H1 (cell line): Measurements from ENCODE around the gene TBC1D9B. TPM values are rescaled to one million over a fixed set of nuclear protein-coding genes. Genes with fewer than 3 reads are reported as not detected.

Experiments used
- CHD1 ChIP-seq: IDR thresholded peaks from 2 replicates; pipeline ENCODE4 v1.6.1; 2012; ENCODE audit warnings: low read depth, low read length, improper control_type of control experiment
- CTBP2 ChIP-seq: IDR thresholded peaks from 2 replicates; pipeline ENCODE4 v1.7.0; 2011; ENCODE audit warnings: borderline replicate concordance, mild to moderate bottlenecking, moderate library complexity, mixed read lengths, low read length; ENCODE audit not compliant: insufficient read depth, insufficient read length
- EGR1 ChIP-seq: IDR thresholded peaks from 2 replicates; pipeline ENCODE4 v1.6.1; 2011; ENCODE audit warnings: low read depth, low read length, borderline replicate concordance
- MAX ChIP-seq: IDR thresholded peaks from 2 replicates; pipeline ENCODE4 v1.6.1; 2012; ENCODE audit warnings: inconsistent platforms
- POLR2A ChIP-seq, 2 experiments: IDR thresholded peaks; 1 replicate in 1 of 2; 2 replicates in 1 of 2; pipeline ENCODE4 v1.6.1; 2011; ENCODE audit warnings: low read depth in 2 of 2, low read length in 2 of 2, mild to moderate bottlenecking in 2 of 2; ENCODE audit errors: control extremely low read depth in 1 of 2
- SIN3A ChIP-seq, 2 experiments: IDR thresholded peaks in 1 of 2; conservative IDR thresholded peaks in 1 of 2; 2 replicates each; pipeline ENCODE4 v1.6.1; 2011 to 2012; ENCODE audit warnings: low read length in 2 of 2, improper control_type of control experiment in 1 of 2, low read depth in 1 of 2, mild to moderate bottlenecking in 1 of 2
- SIX5 ChIP-seq: IDR thresholded peaks from 2 replicates; pipeline ENCODE4 v1.6.1; 2011; ENCODE audit warnings: mild to moderate bottlenecking, low read depth, low read length
- TAF1 ChIP-seq: IDR thresholded peaks from 2 replicates; pipeline ENCODE4 v1.6.1; 2011; ENCODE audit warnings: mild to moderate bottlenecking, low read depth, low read length
- polyA plus RNA-seq, 7 experiments: library from polyadenylated mRNA; depleted of rRNA in 3 of 7; stranded (reverse) in 5 of 7; unstranded in 2 of 7; fragments of >200 nt in 5 of 7; fragments of 200-250 nt in 2 of 7; gene quantifications; 1 replicate in 5 of 7; 2 replicates in 1 of 7; 4 replicates in 1 of 7; pipeline versions ENCODE4 v1.2.1 to v1.2.3, GENCODE V29; 2011 to 2013; ENCODE audit warnings: missing spikeins in 2 of 7, mixed read lengths in 2 of 7
- total RNA-seq: library from RNA; stranded (reverse); fragmentation: NEBNext Ultra II Directional; extraction: Animal tissue kit (Norgen Biotek cat#: 25700); gene quantifications from 2 replicates; pipeline ENCODE4 v1.2.1, GENCODE V29; 2021
- TF ChIP-seq, protein P1 (sequence below): fragments of 300-600 bp; sonication (generic); IDR thresholded peaks from 2 replicates; pipeline ENCODE4 v1.7.1; 2012; ENCODE audit warnings: low read length, moderate library complexity, mild to moderate bottlenecking, inconsistent platforms; ENCODE audit not compliant: insufficient replicate concordance
- TF ChIP-seq, protein P2 (sequence below): IDR thresholded peaks from 2 replicates; pipeline ENCODE4 v1.6.1; 2012; ENCODE audit warnings: inconsistent platforms

TBC1D9B gene
- total and polyA plus RNA-seq, 2 of the 8 experiments (the other 6 are each of a cell fraction or from before 2014, with no cell fraction given), result 33.6 to 57.1 TPM

DNA sequence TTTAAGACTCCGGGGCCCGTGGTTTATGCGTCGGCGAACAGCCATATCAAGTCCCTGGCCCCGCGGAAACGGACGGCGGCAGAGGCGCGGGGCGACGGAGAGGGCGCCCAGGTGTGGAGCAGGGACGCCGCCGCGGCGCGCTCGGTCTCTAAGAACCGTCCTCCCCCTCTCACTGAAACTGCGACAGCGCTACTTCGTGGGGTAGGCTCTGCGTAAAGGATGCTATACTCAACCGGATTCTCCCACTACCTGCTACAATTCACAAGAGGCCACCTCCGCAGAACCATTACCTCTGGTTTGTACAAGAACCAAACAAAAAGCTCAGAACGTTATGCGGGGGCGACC is 49.5 kb downstream of the TBC1D9B start (continued):
- TF ChIP-seq, protein P1, sequence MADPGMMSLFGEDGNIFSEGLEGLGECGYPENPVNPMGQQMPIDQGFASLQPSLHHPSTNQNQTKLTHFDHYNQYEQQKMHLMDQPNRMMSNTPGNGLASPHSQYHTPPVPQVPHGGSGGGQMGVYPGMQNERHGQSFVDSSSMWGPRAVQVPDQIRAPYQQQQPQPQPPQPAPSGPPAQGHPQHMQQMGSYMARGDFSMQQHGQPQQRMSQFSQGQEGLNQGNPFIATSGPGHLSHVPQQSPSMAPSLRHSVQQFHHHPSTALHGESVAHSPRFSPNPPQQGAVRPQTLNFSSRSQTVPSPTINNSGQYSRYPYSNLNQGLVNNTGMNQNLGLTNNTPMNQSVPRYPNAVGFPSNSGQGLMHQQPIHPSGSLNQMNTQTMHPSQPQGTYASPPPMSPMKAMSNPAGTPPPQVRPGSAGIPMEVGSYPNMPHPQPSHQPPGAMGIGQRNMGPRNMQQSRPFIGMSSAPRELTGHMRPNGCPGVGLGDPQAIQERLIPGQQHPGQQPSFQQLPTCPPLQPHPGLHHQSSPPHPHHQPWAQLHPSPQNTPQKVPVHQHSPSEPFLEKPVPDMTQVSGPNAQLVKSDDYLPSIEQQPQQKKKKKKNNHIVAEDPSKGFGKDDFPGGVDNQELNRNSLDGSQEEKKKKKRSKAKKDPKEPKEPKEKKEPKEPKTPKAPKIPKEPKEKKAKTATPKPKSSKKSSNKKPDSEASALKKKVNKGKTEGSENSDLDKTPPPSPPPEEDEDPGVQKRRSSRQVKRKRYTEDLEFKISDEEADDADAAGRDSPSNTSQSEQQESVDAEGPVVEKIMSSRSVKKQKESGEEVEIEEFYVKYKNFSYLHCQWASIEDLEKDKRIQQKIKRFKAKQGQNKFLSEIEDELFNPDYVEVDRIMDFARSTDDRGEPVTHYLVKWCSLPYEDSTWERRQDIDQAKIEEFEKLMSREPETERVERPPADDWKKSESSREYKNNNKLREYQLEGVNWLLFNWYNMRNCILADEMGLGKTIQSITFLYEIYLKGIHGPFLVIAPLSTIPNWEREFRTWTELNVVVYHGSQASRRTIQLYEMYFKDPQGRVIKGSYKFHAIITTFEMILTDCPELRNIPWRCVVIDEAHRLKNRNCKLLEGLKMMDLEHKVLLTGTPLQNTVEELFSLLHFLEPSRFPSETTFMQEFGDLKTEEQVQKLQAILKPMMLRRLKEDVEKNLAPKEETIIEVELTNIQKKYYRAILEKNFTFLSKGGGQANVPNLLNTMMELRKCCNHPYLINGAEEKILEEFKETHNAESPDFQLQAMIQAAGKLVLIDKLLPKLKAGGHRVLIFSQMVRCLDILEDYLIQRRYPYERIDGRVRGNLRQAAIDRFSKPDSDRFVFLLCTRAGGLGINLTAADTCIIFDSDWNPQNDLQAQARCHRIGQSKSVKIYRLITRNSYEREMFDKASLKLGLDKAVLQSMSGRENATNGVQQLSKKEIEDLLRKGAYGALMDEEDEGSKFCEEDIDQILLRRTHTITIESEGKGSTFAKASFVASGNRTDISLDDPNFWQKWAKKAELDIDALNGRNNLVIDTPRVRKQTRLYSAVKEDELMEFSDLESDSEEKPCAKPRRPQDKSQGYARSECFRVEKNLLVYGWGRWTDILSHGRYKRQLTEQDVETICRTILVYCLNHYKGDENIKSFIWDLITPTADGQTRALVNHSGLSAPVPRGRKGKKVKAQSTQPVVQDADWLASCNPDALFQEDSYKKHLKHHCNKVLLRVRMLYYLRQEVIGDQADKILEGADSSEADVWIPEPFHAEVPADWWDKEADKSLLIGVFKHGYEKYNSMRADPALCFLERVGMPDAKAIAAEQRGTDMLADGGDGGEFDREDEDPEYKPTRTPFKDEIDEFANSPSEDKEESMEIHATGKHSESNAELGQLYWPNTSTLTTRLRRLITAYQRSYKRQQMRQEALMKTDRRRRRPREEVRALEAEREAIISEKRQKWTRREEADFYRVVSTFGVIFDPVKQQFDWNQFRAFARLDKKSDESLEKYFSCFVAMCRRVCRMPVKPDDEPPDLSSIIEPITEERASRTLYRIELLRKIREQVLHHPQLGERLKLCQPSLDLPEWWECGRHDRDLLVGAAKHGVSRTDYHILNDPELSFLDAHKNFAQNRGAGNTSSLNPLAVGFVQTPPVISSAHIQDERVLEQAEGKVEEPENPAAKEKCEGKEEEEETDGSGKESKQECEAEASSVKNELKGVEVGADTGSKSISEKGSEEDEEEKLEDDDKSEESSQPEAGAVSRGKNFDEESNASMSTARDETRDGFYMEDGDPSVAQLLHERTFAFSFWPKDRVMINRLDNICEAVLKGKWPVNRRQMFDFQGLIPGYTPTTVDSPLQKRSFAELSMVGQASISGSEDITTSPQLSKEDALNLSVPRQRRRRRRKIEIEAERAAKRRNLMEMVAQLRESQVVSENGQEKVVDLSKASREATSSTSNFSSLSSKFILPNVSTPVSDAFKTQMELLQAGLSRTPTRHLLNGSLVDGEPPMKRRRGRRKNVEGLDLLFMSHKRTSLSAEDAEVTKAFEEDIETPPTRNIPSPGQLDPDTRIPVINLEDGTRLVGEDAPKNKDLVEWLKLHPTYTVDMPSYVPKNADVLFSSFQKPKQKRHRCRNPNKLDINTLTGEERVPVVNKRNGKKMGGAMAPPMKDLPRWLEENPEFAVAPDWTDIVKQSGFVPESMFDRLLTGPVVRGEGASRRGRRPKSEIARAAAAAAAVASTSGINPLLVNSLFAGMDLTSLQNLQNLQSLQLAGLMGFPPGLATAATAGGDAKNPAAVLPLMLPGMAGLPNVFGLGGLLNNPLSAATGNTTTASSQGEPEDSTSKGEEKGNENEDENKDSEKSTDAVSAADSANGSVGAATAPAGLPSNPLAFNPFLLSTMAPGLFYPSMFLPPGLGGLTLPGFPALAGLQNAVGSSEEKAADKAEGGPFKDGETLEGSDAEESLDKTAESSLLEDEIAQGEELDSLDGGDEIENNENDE, result no peak
- TF ChIP-seq POLR2A (IDR thresholded peaks at IDR 0.05; ENCODE audit: control extremely low read depth in 1 of 2, low read depth in 2 of 2, low read length in 2 of 2) (no peak), MAX (no peak), TAF1 (no peak), EGR1 (no peak), SIN3A (conservative IDR thresholded peaks at IDR 0.05 in 1 of 2, IDR thresholded peaks at IDR 0.05 in 1 of 2; ENCODE audit: low read depth in 1 of 2, low read length in 2 of 2) (no peak), CTBP2 (no peak), CHD1 (no peak), SIX5 (no peak)
- TF ChIP-seq, protein P2, sequence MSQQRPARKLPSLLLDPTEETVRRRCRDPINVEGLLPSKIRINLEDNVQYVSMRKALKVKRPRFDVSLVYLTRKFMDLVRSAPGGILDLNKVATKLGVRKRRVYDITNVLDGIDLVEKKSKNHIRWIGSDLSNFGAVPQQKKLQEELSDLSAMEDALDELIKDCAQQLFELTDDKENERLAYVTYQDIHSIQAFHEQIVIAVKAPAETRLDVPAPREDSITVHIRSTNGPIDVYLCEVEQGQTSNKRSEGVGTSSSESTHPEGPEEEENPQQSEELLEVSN, result no peak
